ENCODE data around the gene EVPL.

GRCh38 chr17:76023900-76024237 lies 3.2 kb downstream of the EVPL start:
- TF ChIP-seq ATF5 (CRISPR knock-in tag; IDR thresholded peaks at IDR 0.05; ENCODE audit: low read depth) (no peak), SP4 (CRISPR knock-in tag; IDR thresholded peaks at IDR 0.05) (no peak), ELF4 (CRISPR knock-in tag; IDR thresholded peaks at IDR 0.05; ENCODE audit: borderline replicate concordance) (no peak), ZNF766 (CRISPR knock-in tag; IDR thresholded peaks at IDR 0.05; ENCODE audit: borderline replicate concordance) (no peak), JUN (CRISPR knock-in tag; IDR thresholded peaks at IDR 0.05) (no peak), EZH2 (conservative IDR thresholded peaks at IDR 0.05; ENCODE audit: low read depth, low read length) (no peak), ZNF460 (CRISPR knock-in tag; IDR thresholded peaks at IDR 0.05; ENCODE audit: borderline replicate concordance) (no peak), POLR2A (IDR thresholded peaks at IDR 0.05; ENCODE audit: insufficient read depth in 1 of 2, low read depth in 2 of 2, low read length in 2 of 2) (no peak), YY1 (IDR thresholded peaks at IDR 0.05; ENCODE audit: insufficient read depth, insufficient replicate concordance, low read depth, low read length) (no peak), ZSCAN29 (CRISPR knock-in tag; conservative IDR thresholded peaks at IDR 0.05) (no peak), SMARCC2 (IDR thresholded peaks at IDR 0.05) (no peak)

All from HepG2 (cell line).